ENCODE data around the gene USP13. TPM values are rescaled to one million over a fixed set of nuclear protein-coding genes. Genes with fewer than 3 reads are reported as not detected.

USP13 gene
- total and polyA plus RNA-seq, 2 of the 4 experiments (the other 2 are of a cell fraction), result 9.2 to 18.1 TPM

DNA sequence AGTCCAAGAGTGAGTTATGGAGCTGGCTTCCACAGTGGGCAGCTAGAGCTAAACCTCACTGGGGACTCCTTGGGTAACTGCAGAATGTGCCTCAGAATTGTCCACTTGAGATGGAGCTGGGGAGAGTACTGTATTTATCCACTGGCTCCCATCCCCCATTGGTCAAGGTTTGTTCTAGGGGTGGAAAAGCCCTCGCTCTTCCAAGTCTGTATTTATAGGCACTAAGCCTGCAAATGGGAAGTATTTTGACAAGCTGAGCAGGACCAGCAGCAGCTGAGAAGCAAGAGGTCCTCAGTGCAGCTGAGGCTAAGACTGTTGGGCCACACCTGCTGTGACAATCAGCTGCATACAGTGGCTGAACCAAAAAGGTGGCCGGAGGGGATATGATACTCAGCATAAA, 5.8 kb downstream of the USP13 start:
- H3K27me3 ChIP-seq (ENCODE audit: control insufficient read depth, insufficient read depth, low read length), result no peaks in the 10 kb centered on the region
- H2AK9ac ChIP-seq (replicated peaks; ENCODE audit: low read depth, low read length, poor library complexity), result no peak overlapping the region
- ChIA-PET POLR2A (ENCODE audit: unreplicated experiment) (no interaction called here), CTCF (interaction anchor here (0.6 kb wide), 1 partner anchor 9 kb away, joined by 3 read pairs; no protein-coding TSS in a partner anchor)
- H2BK120ac ChIP-seq (ENCODE audit: low read depth, low read length), result no peak overlapping the region
- dilution Hi-C loops (cut with HindIII; ENCODE audit: low sequenced_read_pairs, unreplicated experiment) (no loop called here), in situ Hi-C loops (cut with MboI; ENCODE audit: low sequenced_read_pairs) (no loop called here), intact Hi-C loops (cut with micrococcal nuclease) (no loop called here)
- 0 out of 2 replicates have a peak overlapping the region, but pooled peaks have one; percentile 4 for H3K14ac ChIP-seq (replicated peaks; ENCODE audit: low read depth, low read length)
- DNase-seq (no peak), ATAC-seq (ENCODE audit: low read depth) (no peak)
- no peak overlapping the region for H2AFZ ChIP-seq (replicated peaks; ENCODE audit: low read length, poor library complexity)
- TF ChIP-seq RFX5 (IDR thresholded peaks at IDR 0.05; ENCODE audit: low read depth, low read length), result no peak
- TF ChIP-seq MAFK (IDR thresholded peaks at IDR 0.05; ENCODE audit: low read depth, low read length), result no peak
- TF ChIP-seq CEBPB (IDR thresholded peaks at IDR 0.05; ENCODE audit: low read depth, low read length), result no peak
- TF ChIP-seq, protein P1, sequence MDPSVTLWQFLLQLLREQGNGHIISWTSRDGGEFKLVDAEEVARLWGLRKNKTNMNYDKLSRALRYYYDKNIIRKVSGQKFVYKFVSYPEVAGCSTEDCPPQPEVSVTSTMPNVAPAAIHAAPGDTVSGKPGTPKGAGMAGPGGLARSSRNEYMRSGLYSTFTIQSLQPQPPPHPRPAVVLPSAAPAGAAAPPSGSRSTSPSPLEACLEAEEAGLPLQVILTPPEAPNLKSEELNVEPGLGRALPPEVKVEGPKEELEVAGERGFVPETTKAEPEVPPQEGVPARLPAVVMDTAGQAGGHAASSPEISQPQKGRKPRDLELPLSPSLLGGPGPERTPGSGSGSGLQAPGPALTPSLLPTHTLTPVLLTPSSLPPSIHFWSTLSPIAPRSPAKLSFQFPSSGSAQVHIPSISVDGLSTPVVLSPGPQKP (IDR thresholded peaks at IDR 0.05; ENCODE audit: borderline replicate concordance, low read depth, low read length), result no peak
- no peak for TF ChIP-seq CHD1 (IDR thresholded peaks at IDR 0.05; ENCODE audit: low read depth, low read length)
- TF ChIP-seq POLR2A (IDR thresholded peaks at IDR 0.05; ENCODE audit: low read depth, low read length), result no peak
- no peak for TF ChIP-seq MXI1 (IDR thresholded peaks at IDR 0.05; ENCODE audit: borderline replicate concordance, low read depth, low read length)
- TF ChIP-seq, protein P2, sequence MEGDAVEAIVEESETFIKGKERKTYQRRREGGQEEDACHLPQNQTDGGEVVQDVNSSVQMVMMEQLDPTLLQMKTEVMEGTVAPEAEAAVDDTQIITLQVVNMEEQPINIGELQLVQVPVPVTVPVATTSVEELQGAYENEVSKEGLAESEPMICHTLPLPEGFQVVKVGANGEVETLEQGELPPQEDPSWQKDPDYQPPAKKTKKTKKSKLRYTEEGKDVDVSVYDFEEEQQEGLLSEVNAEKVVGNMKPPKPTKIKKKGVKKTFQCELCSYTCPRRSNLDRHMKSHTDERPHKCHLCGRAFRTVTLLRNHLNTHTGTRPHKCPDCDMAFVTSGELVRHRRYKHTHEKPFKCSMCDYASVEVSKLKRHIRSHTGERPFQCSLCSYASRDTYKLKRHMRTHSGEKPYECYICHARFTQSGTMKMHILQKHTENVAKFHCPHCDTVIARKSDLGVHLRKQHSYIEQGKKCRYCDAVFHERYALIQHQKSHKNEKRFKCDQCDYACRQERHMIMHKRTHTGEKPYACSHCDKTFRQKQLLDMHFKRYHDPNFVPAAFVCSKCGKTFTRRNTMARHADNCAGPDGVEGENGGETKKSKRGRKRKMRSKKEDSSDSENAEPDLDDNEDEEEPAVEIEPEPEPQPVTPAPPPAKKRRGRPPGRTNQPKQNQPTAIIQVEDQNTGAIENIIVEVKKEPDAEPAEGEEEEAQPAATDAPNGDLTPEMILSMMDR (conservative IDR thresholded peaks at IDR 0.05; ENCODE audit: low read depth, low read length), result no peak
- TF ChIP-seq SMC3 (IDR thresholded peaks at IDR 0.05; ENCODE audit: low read depth, low read length), result no peak
- no peak for TF ChIP-seq FOS (IDR thresholded peaks at IDR 0.05; ENCODE audit: low read depth, low read length)
- H2AK5ac ChIP-seq (ENCODE audit: low read depth, low read length), result no peak overlapping the region
- BruUV-seq (replicated peaks), result no TSS peak
- H3K4me1 ChIP-seq (ENCODE audit: control insufficient read depth, insufficient read depth, low read length), result no peaks in the 10 kb centered on the region
- no peaks in the 10 kb centered on the region for H3K36me3 ChIP-seq (ENCODE audit: control insufficient read depth, insufficient read depth, low read length)
- H3K23ac ChIP-seq (ENCODE audit: low read depth, low read length), result no peak overlapping the region
- no peak overlapping the region for H2BK20ac ChIP-seq (ENCODE audit: low read depth, low read length)
- H4K20me1 ChIP-seq (ENCODE audit: insufficient read depth, low read length), result peaks cover 31% of the 10 kb centered on the region
- WGBS, 2 experiments (ENCODE audit: extremely low coverage in 2 of 2, insufficient read length in 1 of 2), result no CpG with 5 or more reads among the region's 2 CpGs
- no peak overlapping the region for H3K9ac ChIP-seq (ENCODE audit: low read depth, low read length)
- H3K27ac ChIP-seq (ENCODE audit: insufficient read depth, low read length), result no peak overlapping the region
- H3K4ac ChIP-seq (ENCODE audit: low read depth, low read length), result no peak overlapping the region
- H3K56ac ChIP-seq (ENCODE audit: extremely low read depth, insufficient read depth, low read length), result no peak overlapping the region
- H3K79me1 ChIP-seq (ENCODE audit: low read depth in 1 of 2, low read length in 2 of 2), result peaks cover 51 to 81% of the 10 kb centered on the region in 2 experiments
- H2BK15ac ChIP-seq (ENCODE audit: low read depth, low read length), result no peak overlapping the region
- no peak overlapping the region for H3K4me2 ChIP-seq (ENCODE audit: low read depth, low read length)
- H3K9me3 ChIP-seq (ENCODE audit: control insufficient read depth, insufficient read depth, low read length), result no peaks in the 10 kb centered on the region
- H3K9me1 ChIP-seq (ENCODE audit: insufficient read depth, low read length), result peaks cover 14% of the 10 kb centered on the region
- no peak overlapping the region for H3K18ac ChIP-seq (ENCODE audit: low read depth, low read length)
- H4K91ac ChIP-seq (ENCODE audit: insufficient read depth, low read depth, low read length), result no peak overlapping the region
- no peak overlapping the region for H4K8ac ChIP-seq (ENCODE audit: low read depth in 2 of 2, low read length in 2 of 2)
- H4K5ac ChIP-seq (ENCODE audit: low read depth, low read length), result no peak overlapping the region
- no peak overlapping the region for H3K4me3 ChIP-seq (ENCODE audit: insufficient read depth, low read depth, low read length)
- H2BK5ac ChIP-seq (ENCODE audit: low read depth, low read length, poor library complexity, severe bottlenecking), result no peak overlapping the region
